GM12878 (cell line): ENCODE results near the gene MAST1. TPM values are rescaled to one million over a fixed set of nuclear protein-coding genes. Genes with fewer than 3 reads are reported as not detected.
A peak's percentile ranks its signal among the peaks of the same experiment; 100 is the strongest.

Experiments
- CEBPB ChIP-seq, 2 experiments: fragments of 150-350 bp in 1 of 2; IDR thresholded peaks; 2 replicates each; pipeline ENCODE4 v1.6.1; 2012 to 2014; ENCODE audit warnings: low read depth in 2 of 2, low read length in 2 of 2, borderline replicate concordance in 1 of 2, inconsistent platforms in 1 of 2
- E4F1 ChIP-seq: fragments of 450-650 bp; IDR thresholded peaks from 2 replicates; pipeline ENCODE4 v1.6.1; 2018; ENCODE audit warnings: borderline replicate concordance, mild to moderate bottlenecking; ENCODE audit not compliant: partially characterized antibody
- EP300 ChIP-seq, 2 experiments: fragments of 150-350 bp in 1 of 2; IDR thresholded peaks; 2 replicates each; pipeline ENCODE4 v1.6.1; 2011 to 2012; ENCODE audit warnings: low read depth in 2 of 2, low read length in 2 of 2, borderline replicate concordance in 1 of 2, improper control_type of control experiment in 1 of 2, inconsistent platforms in 1 of 2; ENCODE audit not compliant: control insufficient read depth in 1 of 2
- MEF2B ChIP-seq: fragments of 450-650 bp; IDR thresholded peaks from 2 replicates; pipeline ENCODE4 v1.6.1; 2018; ENCODE audit warnings: mild to moderate bottlenecking, moderate library complexity; ENCODE audit not compliant: partially characterized antibody, poor library complexity, severe bottlenecking
- NFXL1 ChIP-seq: fragments of 450-650 bp; IDR thresholded peaks from 2 replicates; pipeline ENCODE4 v1.6.1; 2017; ENCODE audit warnings: antibody characterized with exemption, mild to moderate bottlenecking, borderline replicate concordance
- REST ChIP-seq: IDR thresholded peaks from 2 replicates; pipeline ENCODE4 v1.6.1; 2012; ENCODE audit warnings: mild to moderate bottlenecking, low read depth, low read length
- SIX5 ChIP-seq: IDR thresholded peaks from 2 replicates; pipeline ENCODE4 v1.6.1; 2011; ENCODE audit warnings: mild to moderate bottlenecking, low read depth, low read length, moderate library complexity; ENCODE audit not compliant: severe bottlenecking
- SMC3 ChIP-seq: IDR thresholded peaks from 2 replicates; pipeline ENCODE4 v1.6.1; 2011; ENCODE audit warnings: low read length, improper control_type of control experiment, borderline replicate concordance
- SP1 ChIP-seq: IDR thresholded peaks from one replicate; pipeline ENCODE4 v1.6.1; 2011; ENCODE audit warnings: low read depth, low read length
- YBX1 ChIP-seq: fragments of 450-650 bp; IDR thresholded peaks from 2 replicates; pipeline ENCODE4 v1.6.1; 2016; ENCODE audit warnings: antibody characterized with exemption
- YY1 ChIP-seq: IDR thresholded peaks from 2 replicates; pipeline ENCODE4 v1.6.1; 2011; ENCODE audit warnings: low read depth, mild to moderate bottlenecking, low read length
- ZNF622 ChIP-seq: fragments of 450-650 bp; IDR thresholded peaks from 2 replicates; pipeline ENCODE4 v1.6.1; 2017; ENCODE audit warnings: mild to moderate bottlenecking, inconsistent platforms
- polyA plus RNA-seq, 11 experiments: library from polyadenylated mRNA; depleted of rRNA in 4 of 11; unstranded in 6 of 11; stranded (reverse) in 5 of 11; fragments of >200 nt; fragmentation: Nextera tagmentation in 4 of 11; fragmentation: Illumina TruSeq in 1 of 11; extraction: Ambion mirVana in 4 of 11; extraction: Trizol in 1 of 11; gene quantifications; 1 replicate in 1 of 11; 2 replicates in 10 of 11; pipeline versions ENCODE4 v1.2.1 to v1.2.3, GENCODE V29; 2011 to 2016; ENCODE audit warnings: inconsistent platforms in 2 of 11, missing spikeins in 2 of 11, low read depth in 1 of 11
- total RNA-seq, 4 experiments: library from RNA; depleted of rRNA in 3 of 4; stranded (reverse); fragments of >200 nt in 3 of 4; fragmentation: Illumina TruSeq in 1 of 4; extraction: Trizol in 1 of 4; gene quantifications; 2 replicates each; pipeline versions ENCODE4 v1.2.1 to v1.2.3, GENCODE V29; 2013 to 2021

Gene MAST1
- total and polyA plus RNA-seq, 10 of the 15 experiments (the other 5 are each of a cell fraction or from before 2014, with no cell fraction given): 0.08 to 0.79 (median 0.44) TPM; not detected in 1

- no peak for TF ChIP-seq REST
- peak; percentile 29 to 57; a peak in 3 of 4 replicates for TF ChIP-seq EP300 (IDR thresholded peaks at IDR 0.05; ENCODE audit: borderline replicate concordance in 1 of 2, control insufficient read depth in 1 of 2, low read depth in 2 of 2, low read length in 2 of 2)
- TF ChIP-seq SP1: peak; percentile 11
- TF ChIP-seq CEBPB (IDR thresholded peaks at IDR 0.05; ENCODE audit: borderline replicate concordance in 1 of 2, low read depth in 2 of 2, low read length in 2 of 2): no peak
- no peak for TF ChIP-seq SIX5
- no peak for TF ChIP-seq E4F1
- no peak for TF ChIP-seq YBX1
- peak; percentile 38 for TF ChIP-seq MEF2B
- no peak for TF ChIP-seq ZNF622
- no peak for TF ChIP-seq NFXL1
- TF ChIP-seq YY1: 0 out of 2 replicates have a peak, but pooled peaks have one; percentile 25
- TF ChIP-seq SMC3: no peak; the same call in 1 of the 2 replicates
- TF ChIP-seq, all 136 proteins: peak for 67
Observed at GRCh38 chr19:12793290-12794195, 44.8 kb upstream of the MAST1 start (continued).
